GM18520 (cell line): ENCODE results near the gene TTC32.
"Not testable (repeated sequence)": the region's sequence is repeated elsewhere in the genome, so short reads cannot be mapped to it uniquely, and the experiment has no call there.

ENCODE experiments used
- ATAC-seq: cut with Tn5 transposase; IDR thresholded peaks from one replicate; pipeline ENCODE4 v1.9.1; 2021; ENCODE audit not compliant: unreplicated experiment

The TTC32 gene

GRCh38 chr2:19901442-19902215, at the start of gene TTC32:
Gene TTC32, minus strand, starts transcription at chr2:19901983. Its CDS starts 129 bp downstream, at chr2:19901854.
- peak; percentile 70 for ATAC-seq

GRCh38 chr2:19949071-19949470, 47.3 kb upstream of the TTC32 start:
- no peak for ATAC-seq

GRCh38 chr2:19947184-19947940, 45.6 kb upstream of the TTC32 start:
- no peak for ATAC-seq

GRCh38 chr2:19944205-19944845, 42.5 kb upstream of the TTC32 start:
- ATAC-seq = no peak

- ATAC-seq = no peak
These were observed 41.4 kb upstream of the TTC32 start for GRCh38 chr2:19943189-19943588.

GRCh38 chr2:19942199-19942598, 40.4 kb upstream of the TTC32 start:
- ATAC-seq = no peak

GRCh38 chr2:19937004-19937403, 35.2 kb upstream of the TTC32 start:
- no peak for ATAC-seq

GRCh38 chr2:19936203-19936602, 34.4 kb upstream of the TTC32 start:
- ATAC-seq = no peak

- ATAC-seq = no peak
These were observed 31.7 kb upstream of the TTC32 start for GRCh38 chr2:19933351-19933981.

GRCh38 chr2:19932928-19933327, 31.1 kb upstream of the TTC32 start:
- ATAC-seq = no peak

GRCh38 chr2:19929226-19929625, 27.4 kb upstream of the TTC32 start:
- ATAC-seq = no peak

GRCh38 chr2:19927816-19928215, 26.0 kb upstream of the TTC32 start:
- ATAC-seq = not testable (repeated sequence)

GRCh38 chr2:19924526-19924925, 22.7 kb upstream of the TTC32 start:
- not testable (repeated sequence) for ATAC-seq

GRCh38 chr2:19922188-19922587, 20.4 kb upstream of the TTC32 start:
- ATAC-seq = not testable (repeated sequence)

- ATAC-seq = no peak
These were observed 14.7 kb upstream of the TTC32 start for GRCh38 chr2:19916385-19916950.

- no peak for ATAC-seq
These were observed 12.6 kb upstream of the TTC32 start for GRCh38 chr2:19914266-19914975.

- ATAC-seq = no peak
These were observed 10.2 kb upstream of the TTC32 start for GRCh38 chr2:19911808-19912509.

- no peak for ATAC-seq
These were observed 495 bp upstream of the TTC32 start for GRCh38 chr2:19902216-19902740.

- peak; percentile 1 for ATAC-seq
These were observed 797 bp downstream of the TTC32 start for GRCh38 chr2:19900931-19901441.
